Activated CD8-positive, alpha-beta memory T cell treated with anti-CD3 and anti-CD28 coated beads for 1 hour (primary cell): Measurements from ENCODE around the gene PTPN3.
"Not testable (repeated sequence)": the region's sequence is repeated elsewhere in the genome, so short reads cannot be mapped to it uniquely, and the experiment has no call there.

Experiments used
- DNase-seq, 2 donors: peaks; one replicate each; pipeline ENCODE4 v3.0.0-alpha.2; 2020; ENCODE audit warnings: low read depth in 1 of 2; ENCODE audit errors: extremely low read depth in 1 of 2

PTPN3 gene

GRCh38 chr9:109354190-109354589 lies 143.9 kb downstream of the PTPN3 start:
- DNase-seq: no peak

DNA sequence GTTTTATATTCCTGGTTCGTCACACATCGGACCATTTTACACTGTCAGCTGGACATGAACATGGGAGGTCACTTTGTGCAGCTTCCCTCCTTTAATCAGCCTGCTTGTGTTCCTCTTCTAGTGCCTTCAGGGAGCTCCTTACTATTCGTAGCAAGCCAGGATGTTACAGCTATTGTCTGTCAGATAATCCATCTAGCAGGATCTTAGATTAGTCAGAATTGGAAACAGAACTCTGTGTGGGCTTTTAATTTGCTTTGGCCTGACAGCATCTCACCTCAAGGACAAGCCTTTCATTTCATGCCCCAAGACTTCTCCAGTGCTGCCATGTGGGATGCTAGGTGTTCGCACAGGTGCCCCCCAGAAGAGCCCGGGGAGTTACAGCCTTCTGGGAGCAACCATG lies 147.1 kb downstream of the PTPN3 start:
- no peak for DNase-seq

DNA sequence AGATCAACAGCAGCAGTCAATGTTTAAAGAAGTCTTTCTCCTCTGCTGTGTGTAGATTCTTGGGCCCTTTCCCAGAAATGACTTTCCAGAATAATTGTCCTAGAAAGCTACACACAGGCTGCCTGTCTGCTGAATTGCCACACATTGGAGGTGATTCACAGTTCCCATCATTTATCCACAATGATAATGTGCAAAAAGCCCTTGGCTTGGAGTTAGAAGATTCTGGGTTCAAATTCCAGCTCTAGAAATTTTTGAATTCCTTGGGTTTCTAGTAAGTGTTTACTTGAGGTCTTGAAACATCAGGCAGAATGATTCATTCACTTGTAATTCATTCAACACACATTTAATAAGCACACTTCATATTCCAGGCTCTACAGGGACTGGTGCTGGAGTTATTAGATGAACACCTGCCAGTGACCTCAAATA lies 148.7 kb downstream of the PTPN3 start:
- no peak for DNase-seq

GRCh38 chr9:109346904-109347303 lies 151.2 kb downstream of the PTPN3 start:
- no peak for DNase-seq

GRCh38 chr9:109344866-109345265 lies 153.2 kb downstream of the PTPN3 start:
- DNase-seq: no peak

GRCh38 chr9:109342878-109343277 lies 155.2 kb downstream of the PTPN3 start:
- no peak for DNase-seq

GRCh38 chr9:109341561-109341960 lies 156.5 kb downstream of the PTPN3 start:
- DNase-seq: no peak

DNA sequence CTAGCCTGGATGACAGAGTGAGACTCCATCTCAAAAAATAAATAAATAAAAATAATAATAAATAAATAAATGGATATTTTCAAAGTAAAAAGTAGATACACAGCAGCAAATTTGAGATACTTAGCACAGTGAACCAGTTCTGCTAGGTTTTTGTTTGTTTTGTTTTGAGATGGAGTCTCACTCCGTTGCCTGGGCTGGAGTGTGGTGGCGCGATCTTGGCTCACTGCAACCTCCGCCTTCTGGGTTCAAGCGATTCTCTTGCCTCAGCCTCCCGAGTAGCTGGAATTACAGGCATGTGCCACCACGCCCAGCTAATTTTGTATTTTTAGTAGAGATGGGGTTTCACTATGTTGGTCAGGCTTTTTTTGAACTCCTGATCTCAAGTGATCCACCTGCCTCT lies 157.1 kb downstream of the PTPN3 start:
- DNase-seq: not testable (repeated sequence)

DNA sequence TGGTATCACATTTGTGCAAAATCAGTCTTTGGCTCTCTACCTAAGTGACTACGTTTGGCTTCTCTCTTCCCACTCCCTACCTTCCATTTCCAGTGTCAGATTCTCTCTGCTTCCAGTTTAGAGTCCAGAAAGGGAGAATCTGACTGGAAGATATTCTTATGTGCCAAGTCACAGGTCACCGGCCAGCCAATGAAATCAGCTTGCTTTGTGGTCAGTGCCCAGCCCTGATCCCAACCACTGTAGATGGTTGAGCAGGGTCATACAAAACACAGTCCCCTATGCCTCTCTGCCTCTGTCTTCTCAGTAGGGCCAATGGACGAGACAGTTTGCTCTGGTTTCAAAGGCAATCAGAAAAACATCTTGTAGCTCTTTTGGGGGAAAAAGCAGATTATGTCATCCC lies 161.7 kb downstream of the PTPN3 start:
- DNase-seq: no peak

GRCh38 chr9:109335929-109336328 lies 162.2 kb downstream of the PTPN3 start:
- DNase-seq: no peak

DNA sequence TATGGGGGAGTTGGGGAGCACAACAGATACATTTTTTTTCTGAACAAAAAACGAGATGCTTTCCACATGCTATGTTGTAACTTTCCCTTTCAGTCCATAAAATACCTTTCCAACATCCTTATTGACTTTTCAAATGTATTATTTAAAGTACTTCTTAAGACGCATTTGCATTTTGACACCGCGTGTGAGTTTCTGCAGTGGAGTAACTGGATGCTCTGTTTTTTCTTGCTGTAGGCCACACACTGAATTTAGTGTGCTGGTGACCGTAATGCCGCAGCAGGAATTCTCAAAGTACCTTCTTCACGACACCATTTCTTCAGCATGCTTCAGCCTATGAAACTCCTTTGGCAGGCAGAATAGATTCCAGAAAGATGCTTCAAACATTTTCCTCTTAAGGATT lies 163.0 kb downstream of the PTPN3 start:
- no peak for DNase-seq

GRCh38 chr9:109331353-109331752 lies 166.8 kb downstream of the PTPN3 start:
- no peak for DNase-seq

- DNase-seq: no peak
These were observed 168.4 kb downstream of the PTPN3 start for GRCh38 chr9:109329638-109330258.

DNA sequence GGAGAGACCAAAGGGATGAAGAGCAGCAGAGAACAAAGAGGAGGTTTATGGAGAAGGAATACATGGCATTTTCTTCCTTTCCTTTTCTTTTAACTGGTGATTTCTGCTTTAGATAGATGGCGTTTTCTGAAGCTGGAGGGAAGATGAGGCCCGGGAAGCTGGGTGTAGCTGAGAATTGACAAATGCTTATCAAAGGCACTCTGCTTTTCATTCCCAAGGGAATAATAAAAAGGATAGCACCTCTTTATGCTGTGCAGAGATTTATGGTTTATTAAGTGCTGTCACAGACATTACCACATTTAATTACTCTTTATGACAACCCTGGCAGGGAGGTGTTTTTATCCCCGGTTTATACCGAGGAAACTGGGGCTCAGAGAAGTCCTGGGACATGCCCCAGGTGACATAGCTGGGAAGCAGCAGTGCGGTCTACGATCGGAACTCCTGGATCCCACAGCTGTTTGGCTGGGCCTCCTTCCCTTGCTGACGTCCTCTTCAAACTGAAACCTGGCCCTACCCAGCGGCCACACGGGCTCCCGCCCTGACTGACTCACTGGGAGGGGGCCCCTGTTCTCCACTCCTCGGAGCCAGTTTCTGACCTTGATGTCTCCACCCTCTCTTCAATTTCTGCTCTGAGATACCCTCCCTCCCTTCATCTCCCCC lies 169.0 kb downstream of the PTPN3 start:
- no peak for DNase-seq
